Choroid plexus epithelial cell (primary cell): ENCODE results near the gene DYNAP.
A peak's percentile ranks its signal among the peaks of the same experiment; 100 is the strongest.

Source experiments
- DNase-seq: peaks from one replicate; pipeline ENCODE4 v3.0.0-alpha.2; 2010; ENCODE audit warnings: low read depth
- H3K4me3 ChIP-seq: 2 replicates; pipeline ENCODE4 v1.5.1; 2011; ENCODE audit warnings: low read depth, mild to moderate bottlenecking, control low read depth, low read length, moderate library complexity
- TF ChIP-seq, protein P1 (sequence below): conservative IDR thresholded peaks from 2 replicates; pipeline ENCODE4 v1.5.1; 2011; ENCODE audit warnings: low read depth, mild to moderate bottlenecking, control low read depth, inconsistent platforms, low read length, moderate library complexity

The DYNAP gene

DNA sequence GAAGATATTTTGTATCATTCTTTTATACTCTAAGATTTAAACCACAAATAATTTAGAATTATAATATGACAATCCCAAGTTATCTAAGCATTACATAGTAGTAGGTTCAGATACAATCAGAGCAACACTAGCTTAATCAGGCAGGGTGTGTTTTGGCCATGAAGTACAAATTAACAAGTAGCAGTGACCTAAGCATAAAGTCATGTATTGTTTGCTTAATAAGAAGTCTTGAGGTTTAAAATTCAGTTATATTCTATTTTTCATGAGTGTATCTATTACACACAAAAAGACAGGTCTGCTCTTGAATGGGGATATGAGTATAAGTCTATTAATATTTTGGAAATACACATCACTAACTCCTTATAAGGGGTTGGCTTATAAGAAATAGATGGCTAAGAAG lies 39.9 kb downstream of the DYNAP start:
- no peak for DNase-seq
- no peak overlapping the region for H3K4me3 ChIP-seq

GRCh38 chr18:54636217-54636616 lies 45.2 kb downstream of the DYNAP start:
- TF ChIP-seq, protein P1, sequence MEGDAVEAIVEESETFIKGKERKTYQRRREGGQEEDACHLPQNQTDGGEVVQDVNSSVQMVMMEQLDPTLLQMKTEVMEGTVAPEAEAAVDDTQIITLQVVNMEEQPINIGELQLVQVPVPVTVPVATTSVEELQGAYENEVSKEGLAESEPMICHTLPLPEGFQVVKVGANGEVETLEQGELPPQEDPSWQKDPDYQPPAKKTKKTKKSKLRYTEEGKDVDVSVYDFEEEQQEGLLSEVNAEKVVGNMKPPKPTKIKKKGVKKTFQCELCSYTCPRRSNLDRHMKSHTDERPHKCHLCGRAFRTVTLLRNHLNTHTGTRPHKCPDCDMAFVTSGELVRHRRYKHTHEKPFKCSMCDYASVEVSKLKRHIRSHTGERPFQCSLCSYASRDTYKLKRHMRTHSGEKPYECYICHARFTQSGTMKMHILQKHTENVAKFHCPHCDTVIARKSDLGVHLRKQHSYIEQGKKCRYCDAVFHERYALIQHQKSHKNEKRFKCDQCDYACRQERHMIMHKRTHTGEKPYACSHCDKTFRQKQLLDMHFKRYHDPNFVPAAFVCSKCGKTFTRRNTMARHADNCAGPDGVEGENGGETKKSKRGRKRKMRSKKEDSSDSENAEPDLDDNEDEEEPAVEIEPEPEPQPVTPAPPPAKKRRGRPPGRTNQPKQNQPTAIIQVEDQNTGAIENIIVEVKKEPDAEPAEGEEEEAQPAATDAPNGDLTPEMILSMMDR: no peak
- no peak for DNase-seq
- H3K4me3 ChIP-seq: no peak overlapping the region

More for the DNA sequence above, 39.9 kb downstream of the DYNAP start:
- TF ChIP-seq, protein P1: no peak

DNA sequence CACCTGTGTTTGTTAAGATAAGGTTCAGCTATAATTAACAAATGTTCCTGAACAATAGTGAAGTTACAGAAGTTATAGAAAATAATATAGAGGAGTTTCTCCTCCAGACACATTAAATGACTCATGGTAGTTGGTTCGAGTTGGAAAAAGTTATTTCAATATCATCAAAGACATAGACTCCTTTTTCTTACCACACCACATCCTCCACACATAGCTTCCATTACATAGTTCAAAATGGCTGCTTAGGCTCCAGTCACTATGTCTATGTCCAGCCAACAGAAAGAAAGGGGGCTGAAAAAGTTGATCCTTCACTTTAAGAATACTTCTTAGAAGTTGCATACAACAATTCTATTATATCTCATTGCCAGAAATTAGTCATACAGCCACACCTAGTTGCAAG lies 50.7 kb downstream of the DYNAP start:
- TF ChIP-seq, protein P1: no peak
- H3K4me3 ChIP-seq: no peak overlapping the region
- DNase-seq: no peak

GRCh38 chr18:54647176-54647575 lies 56.1 kb downstream of the DYNAP start:
- DNase-seq: peak; percentile 66
- no peak overlapping the region for H3K4me3 ChIP-seq
- TF ChIP-seq, protein P1: peak; percentile 70
